HepG2 (cell line): ENCODE results near the gene DCDC2. TPM values are rescaled to one million over a fixed set of nuclear protein-coding genes. Genes with fewer than 3 reads are reported as not detected.
A peak's percentile ranks its signal among the peaks of the same experiment; 100 is the strongest.

Experiments
- DNMT3B ChIP-seq: conservative IDR thresholded peaks from 2 replicates; pipeline ENCODE4 v1.6.1; 2016; ENCODE audit warnings: missing biosample characterization, control low read depth
- MYC ChIP-seq: sonication (generic); formaldehyde crosslinking; IDR thresholded peaks from 2 replicates; pipeline ENCODE4 v1.9.0; 2021; ENCODE audit warnings: missing genetic modification reagents, borderline replicate concordance
- NFATC3 ChIP-seq: sonication (generic); formaldehyde crosslinking; IDR thresholded peaks from 2 replicates; pipeline ENCODE4 v1.5.1; 2020; ENCODE audit warnings: mild to moderate bottlenecking, missing genetic modification reagents
- NONO ChIP-seq, 2 experiments: fragments of 450-650 bp in 1 of 2; sonication (generic) in 1 of 2; formaldehyde crosslinking in 1 of 2; IDR thresholded peaks in 1 of 2; conservative IDR thresholded peaks in 1 of 2; 2 replicates each; pipeline versions ENCODE4 v1.6.1 to v1.8.0; 2017 to 2022; ENCODE audit warnings: mild to moderate bottlenecking in 1 of 2, missing genetic modification reagents in 1 of 2, moderate library complexity in 1 of 2
- SETDB1 ChIP-seq: sonication (generic); formaldehyde crosslinking; IDR thresholded peaks from 2 replicates; pipeline ENCODE4 v1.5.1; 2020; ENCODE audit warnings: missing genetic modification reagents, mild to moderate bottlenecking, borderline replicate concordance
- SNRNP70 ChIP-seq: fragments of 200-400 bp; formaldehyde crosslinking; IDR thresholded peaks from 2 replicates; pipeline ENCODE4 v1.6.1; 2017; ENCODE audit warnings: mild to moderate bottlenecking, low read depth, low read length, moderate library complexity
- ZC3H13 ChIP-seq: sonication (generic); formaldehyde crosslinking; IDR thresholded peaks from 2 replicates; pipeline ENCODE4 v1.8.1; 2023; ENCODE audit warnings: mild to moderate bottlenecking, missing genetic modification reagents, moderate library complexity
- ZNF282 ChIP-seq: fragments of 450-650 bp; IDR thresholded peaks from 2 replicates; pipeline ENCODE4 v1.6.1; 2018; ENCODE audit not compliant: partially characterized antibody
- ZNF333 ChIP-seq: sonication (generic); formaldehyde crosslinking; IDR thresholded peaks from 2 replicates; pipeline ENCODE4 v1.4.0; 2020; ENCODE audit warnings: mild to moderate bottlenecking, missing genetic modification reagents, borderline replicate concordance
- ZNF550 ChIP-seq: sonication (generic); formaldehyde crosslinking; IDR thresholded peaks from 2 replicates; pipeline ENCODE4 v1.4.0; 2020; ENCODE audit warnings: mild to moderate bottlenecking, missing genetic modification reagents, borderline replicate concordance
- ZNF761 ChIP-seq: sonication (generic); formaldehyde crosslinking; conservative IDR thresholded peaks from 2 replicates; pipeline ENCODE4 v1.4.0; 2020; ENCODE audit warnings: mild to moderate bottlenecking, missing genetic modification reagents
- polyA plus RNA-seq, 8 experiments: library from polyadenylated mRNA; depleted of rRNA in 3 of 8; stranded (reverse) in 7 of 8; unstranded in 1 of 8; fragments of >200 nt; fragmentation: Illumina TruSeq in 4 of 8; extraction: Trizol in 4 of 8; gene quantifications; 2 replicates each; pipeline versions ENCODE4 v1.2.1 to v1.2.3, GENCODE V29; 2011 to 2016; ENCODE audit warnings: low read depth in 4 of 8, missing spikeins in 1 of 8, mixed read lengths in 1 of 8; ENCODE audit not compliant: insufficient read depth in 1 of 8
- total RNA-seq, 5 experiments: library from RNA; depleted of rRNA; stranded (reverse); fragments of >200 nt; fragmentation: Illumina TruSeq; extraction: Trizol; gene quantifications; 2 replicates each; pipeline ENCODE4 v1.2.3, GENCODE V29; 2016; ENCODE audit warnings: low read depth in 1 of 5
- TF ChIP-seq, protein P1 (sequence below): sonication (generic); formaldehyde crosslinking; IDR thresholded peaks from 2 replicates; pipeline ENCODE4 v1.4.0; 2020; ENCODE audit warnings: missing genetic modification reagents, borderline replicate concordance
- TF ChIP-seq, protein P2 (sequence below): sonication (generic); formaldehyde crosslinking; IDR thresholded peaks from 2 replicates; pipeline ENCODE4 v1.5.0; 2020; ENCODE audit warnings: mild to moderate bottlenecking, missing genetic modification reagents, borderline replicate concordance
- TF ChIP-seq, protein P3 (sequence below): sonication (generic); formaldehyde crosslinking; IDR thresholded peaks from 2 replicates; pipeline ENCODE4 v1.4.0; 2020; ENCODE audit warnings: missing genetic modification reagents

Gene DCDC2
- total and polyA plus RNA-seq, 2 of the 13 experiments (the other 11 are each of a cell fraction or from before 2014, with no cell fraction given) = 9.0 to 36.2 TPM

GRCh38 chr6:24357336-24358218 is at the start of gene DCDC2 (continued):
- TF ChIP-seq, protein P1, sequence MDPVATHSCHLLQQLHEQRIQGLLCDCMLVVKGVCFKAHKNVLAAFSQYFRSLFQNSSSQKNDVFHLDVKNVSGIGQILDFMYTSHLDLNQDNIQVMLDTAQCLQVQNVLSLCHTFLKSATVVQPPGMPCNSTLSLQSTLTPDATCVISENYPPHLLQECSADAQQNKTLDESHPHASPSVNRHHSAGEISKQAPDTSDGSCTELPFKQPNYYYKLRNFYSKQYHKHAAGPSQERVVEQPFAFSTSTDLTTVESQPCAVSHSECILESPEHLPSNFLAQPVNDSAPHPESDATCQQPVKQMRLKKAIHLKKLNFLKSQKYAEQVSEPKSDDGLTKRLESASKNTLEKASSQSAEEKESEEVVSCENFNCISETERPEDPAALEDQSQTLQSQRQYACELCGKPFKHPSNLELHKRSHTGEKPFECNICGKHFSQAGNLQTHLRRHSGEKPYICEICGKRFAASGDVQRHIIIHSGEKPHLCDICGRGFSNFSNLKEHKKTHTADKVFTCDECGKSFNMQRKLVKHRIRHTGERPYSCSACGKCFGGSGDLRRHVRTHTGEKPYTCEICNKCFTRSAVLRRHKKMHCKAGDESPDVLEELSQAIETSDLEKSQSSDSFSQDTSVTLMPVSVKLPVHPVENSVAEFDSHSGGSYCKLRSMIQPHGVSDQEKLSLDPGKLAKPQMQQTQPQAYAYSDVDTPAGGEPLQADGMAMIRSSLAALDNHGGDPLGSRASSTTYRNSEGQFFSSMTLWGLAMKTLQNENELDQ (CRISPR knock-in tag) = peak; percentile 11; the same call in 1 of the 2 replicates
- TF ChIP-seq SETDB1 (CRISPR knock-in tag) (no peak), NFATC3 (peak; percentile 99), SNRNP70 (no peak), ZNF761 (peak; percentile 96), DNMT3B (no peak), ZNF282 (no peak), ZNF550 (CRISPR knock-in tag) (peak; percentile 94; the same call in 1 of the 2 replicates), ZNF333 (CRISPR knock-in tag) (peak; percentile 59; the same call in 1 of the 2 replicates), ZC3H13 (CRISPR knock-in tag) (peak; percentile 71), NONO (IDR thresholded peaks at IDR 0.05) (no peak), NONO (CRISPR knock-in tag; conservative IDR thresholded peaks at IDR 0.05) (peak; percentile 89), MYC (peak; percentile 75; the same call in 1 of the 2 replicates)
- TF ChIP-seq, protein P2, sequence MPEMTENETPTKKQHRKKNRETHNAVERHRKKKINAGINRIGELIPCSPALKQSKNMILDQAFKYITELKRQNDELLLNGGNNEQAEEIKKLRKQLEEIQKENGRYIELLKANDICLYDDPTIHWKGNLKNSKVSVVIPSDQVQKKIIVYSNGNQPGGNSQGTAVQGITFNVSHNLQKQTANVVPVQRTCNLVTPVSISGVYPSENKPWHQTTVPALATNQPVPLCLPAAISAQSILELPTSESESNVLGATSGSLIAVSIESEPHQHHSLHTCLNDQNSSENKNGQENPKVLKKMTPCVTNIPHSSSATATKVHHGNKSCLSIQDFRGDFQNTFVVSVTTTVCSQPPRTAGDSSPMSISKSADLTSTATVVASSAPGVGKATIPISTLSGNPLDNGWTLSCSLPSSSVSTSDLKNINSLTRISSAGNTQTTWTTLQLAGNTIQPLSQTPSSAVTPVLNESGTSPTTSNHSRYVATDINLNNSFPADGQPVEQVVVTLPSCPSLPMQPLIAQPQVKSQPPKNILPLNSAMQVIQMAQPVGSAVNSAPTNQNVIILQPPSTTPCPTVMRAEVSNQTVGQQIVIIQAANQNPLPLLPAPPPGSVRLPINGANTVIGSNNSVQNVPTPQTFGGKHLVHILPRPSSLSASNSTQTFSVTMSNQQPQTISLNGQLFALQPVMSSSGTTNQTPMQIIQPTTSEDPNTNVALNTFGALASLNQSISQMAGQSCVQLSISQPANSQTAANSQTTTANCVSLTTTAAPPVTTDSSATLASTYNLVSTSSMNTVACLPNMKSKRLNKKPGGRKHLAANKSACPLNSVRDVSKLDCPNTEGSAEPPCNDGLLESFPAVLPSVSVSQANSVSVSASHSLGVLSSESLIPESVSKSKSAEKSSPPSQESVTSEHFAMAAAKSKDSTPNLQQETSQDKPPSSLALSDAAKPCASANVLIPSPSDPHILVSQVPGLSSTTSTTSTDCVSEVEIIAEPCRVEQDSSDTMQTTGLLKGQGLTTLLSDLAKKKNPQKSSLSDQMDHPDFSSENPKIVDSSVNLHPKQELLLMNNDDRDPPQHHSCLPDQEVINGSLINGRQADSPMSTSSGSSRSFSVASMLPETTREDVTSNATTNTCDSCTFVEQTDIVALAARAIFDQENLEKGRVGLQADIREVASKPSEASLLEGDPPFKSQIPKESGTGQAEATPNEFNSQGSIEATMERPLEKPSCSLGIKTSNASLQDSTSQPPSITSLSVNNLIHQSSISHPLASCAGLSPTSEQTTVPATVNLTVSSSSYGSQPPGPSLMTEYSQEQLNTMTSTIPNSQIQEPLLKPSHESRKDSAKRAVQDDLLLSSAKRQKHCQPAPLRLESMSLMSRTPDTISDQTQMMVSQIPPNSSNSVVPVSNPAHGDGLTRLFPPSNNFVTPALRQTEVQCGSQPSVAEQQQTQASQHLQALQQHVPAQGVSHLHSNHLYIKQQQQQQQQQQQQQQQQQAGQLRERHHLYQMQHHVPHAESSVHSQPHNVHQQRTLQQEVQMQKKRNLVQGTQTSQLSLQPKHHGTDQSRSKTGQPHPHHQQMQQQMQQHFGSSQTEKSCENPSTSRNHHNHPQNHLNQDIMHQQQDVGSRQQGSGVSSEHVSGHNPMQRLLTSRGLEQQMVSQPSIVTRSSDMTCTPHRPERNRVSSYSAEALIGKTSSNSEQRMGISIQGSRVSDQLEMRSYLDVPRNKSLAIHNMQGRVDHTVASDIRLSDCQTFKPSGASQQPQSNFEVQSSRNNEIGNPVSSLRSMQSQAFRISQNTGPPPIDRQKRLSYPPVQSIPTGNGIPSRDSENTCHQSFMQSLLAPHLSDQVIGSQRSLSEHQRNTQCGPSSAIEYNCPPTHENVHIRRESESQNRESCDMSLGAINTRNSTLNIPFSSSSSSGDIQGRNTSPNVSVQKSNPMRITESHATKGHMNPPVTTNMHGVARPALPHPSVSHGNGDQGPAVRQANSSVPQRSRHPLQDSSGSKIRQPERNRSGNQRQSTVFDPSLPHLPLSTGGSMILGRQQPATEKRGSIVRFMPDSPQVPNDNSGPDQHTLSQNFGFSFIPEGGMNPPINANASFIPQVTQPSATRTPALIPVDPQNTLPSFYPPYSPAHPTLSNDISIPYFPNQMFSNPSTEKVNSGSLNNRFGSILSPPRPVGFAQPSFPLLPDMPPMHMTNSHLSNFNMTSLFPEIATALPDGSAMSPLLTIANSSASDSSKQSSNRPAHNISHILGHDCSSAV = 0 out of 2 replicates have a peak, but pooled peaks have one; percentile 30
- TF ChIP-seq, protein P3, sequence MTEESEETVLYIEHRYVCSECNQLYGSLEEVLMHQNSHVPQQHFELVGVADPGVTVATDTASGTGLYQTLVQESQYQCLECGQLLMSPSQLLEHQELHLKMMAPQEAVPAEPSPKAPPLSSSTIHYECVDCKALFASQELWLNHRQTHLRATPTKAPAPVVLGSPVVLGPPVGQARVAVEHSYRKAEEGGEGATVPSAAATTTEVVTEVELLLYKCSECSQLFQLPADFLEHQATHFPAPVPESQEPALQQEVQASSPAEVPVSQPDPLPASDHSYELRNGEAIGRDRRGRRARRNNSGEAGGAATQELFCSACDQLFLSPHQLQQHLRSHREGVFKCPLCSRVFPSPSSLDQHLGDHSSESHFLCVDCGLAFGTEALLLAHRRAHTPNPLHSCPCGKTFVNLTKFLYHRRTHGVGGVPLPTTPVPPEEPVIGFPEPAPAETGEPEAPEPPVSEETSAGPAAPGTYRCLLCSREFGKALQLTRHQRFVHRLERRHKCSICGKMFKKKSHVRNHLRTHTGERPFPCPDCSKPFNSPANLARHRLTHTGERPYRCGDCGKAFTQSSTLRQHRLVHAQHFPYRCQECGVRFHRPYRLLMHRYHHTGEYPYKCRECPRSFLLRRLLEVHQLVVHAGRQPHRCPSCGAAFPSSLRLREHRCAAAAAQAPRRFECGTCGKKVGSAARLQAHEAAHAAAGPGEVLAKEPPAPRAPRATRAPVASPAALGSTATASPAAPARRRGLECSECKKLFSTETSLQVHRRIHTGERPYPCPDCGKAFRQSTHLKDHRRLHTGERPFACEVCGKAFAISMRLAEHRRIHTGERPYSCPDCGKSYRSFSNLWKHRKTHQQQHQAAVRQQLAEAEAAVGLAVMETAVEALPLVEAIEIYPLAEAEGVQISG (CRISPR knock-in tag) = peak; percentile 61; the same call in 1 of the 2 replicates
